SH-SY5Y (cell line): ENCODE data around the gene LRIT2.

Experiments used
- GATA2 ChIP-seq: IDR thresholded peaks from 2 replicates; pipeline ENCODE4 v1.6.1; 2011; ENCODE audit warnings: mild to moderate bottlenecking, low read depth, low read length
- GATA3 ChIP-seq: IDR thresholded peaks from 2 replicates; pipeline ENCODE4 v1.6.1; 2011; ENCODE audit warnings: low read depth, mild to moderate bottlenecking, low read length, moderate library complexity

LRIT2 gene

GRCh38 chr10:84172467-84173356 lies 52.6 kb downstream of the LRIT2 start:
- no peak for TF ChIP-seq GATA2
- no peak for TF ChIP-seq GATA3
